NCI-H524 treated with DMSO at 0.1 percent for 48 hours (cell line): Measurements from ENCODE around the gene ANKRD45.
"Not testable (repeated sequence)": the region's sequence is repeated elsewhere in the genome, so short reads cannot be mapped to it uniquely, and the experiment has no call there.

Experiments used
- DNase-seq: peaks from one replicate; lab custom pipeline; 2025; lab: John Stamatoyannopoulos, UW

Gene ANKRD45

DNA sequence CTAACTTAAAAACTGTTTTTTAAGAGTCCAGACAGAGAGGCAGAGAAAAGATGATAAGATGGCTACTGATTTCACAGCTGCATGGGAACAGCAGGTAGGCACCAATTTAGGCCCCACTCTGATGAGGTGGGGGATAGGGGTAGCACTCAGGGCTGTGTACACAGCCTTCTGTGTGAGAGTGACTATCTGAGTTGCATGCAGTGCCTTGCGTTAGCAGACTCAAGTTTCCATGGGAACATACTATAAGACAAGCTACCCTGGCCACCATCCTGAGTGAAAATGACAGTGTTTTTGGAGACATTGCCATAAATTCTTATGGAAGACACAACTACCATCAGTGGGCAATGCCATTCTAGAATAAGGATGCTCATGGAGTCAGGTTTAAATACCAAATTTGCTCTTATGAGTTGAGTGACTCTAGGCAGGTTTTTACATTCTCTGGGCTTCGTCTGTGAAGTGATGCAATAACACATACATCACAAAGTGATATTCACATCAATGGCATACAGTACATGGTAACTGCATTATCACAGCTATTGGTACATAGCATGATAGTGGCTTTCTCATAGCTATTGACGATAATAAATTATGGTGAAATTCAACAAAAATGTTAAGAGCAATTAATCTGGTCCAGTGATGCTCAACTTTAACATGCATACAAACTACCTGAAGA lies 97.3 kb downstream of the ANKRD45 start:
- no peak for DNase-seq

GRCh38 chr1:173570370-173571007 lies 99.2 kb downstream of the ANKRD45 start:
- DNase-seq, result no peak

GRCh38 chr1:173568483-173568882 lies 101.2 kb downstream of the ANKRD45 start:
- DNase-seq, result no peak

DNA sequence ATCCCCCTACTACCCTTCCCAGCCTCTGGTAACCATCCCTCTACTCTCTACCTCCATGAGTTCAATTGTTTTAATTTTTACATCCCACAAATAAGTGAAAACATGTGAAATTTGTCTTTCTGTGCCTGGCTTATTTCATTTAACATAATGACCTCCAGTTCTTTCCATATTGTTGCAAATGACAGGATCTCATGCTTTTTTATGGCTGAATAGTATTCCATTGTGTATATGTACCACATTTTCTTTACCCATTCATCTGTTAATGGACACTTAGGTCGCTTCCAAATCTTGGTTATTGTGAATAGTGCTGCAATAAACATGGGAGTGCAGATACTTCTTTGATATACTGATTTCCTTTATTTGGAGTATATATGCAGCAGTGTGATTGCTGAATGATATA lies 105.8 kb downstream of the ANKRD45 start:
- DNase-seq, result not testable (repeated sequence)

DNA sequence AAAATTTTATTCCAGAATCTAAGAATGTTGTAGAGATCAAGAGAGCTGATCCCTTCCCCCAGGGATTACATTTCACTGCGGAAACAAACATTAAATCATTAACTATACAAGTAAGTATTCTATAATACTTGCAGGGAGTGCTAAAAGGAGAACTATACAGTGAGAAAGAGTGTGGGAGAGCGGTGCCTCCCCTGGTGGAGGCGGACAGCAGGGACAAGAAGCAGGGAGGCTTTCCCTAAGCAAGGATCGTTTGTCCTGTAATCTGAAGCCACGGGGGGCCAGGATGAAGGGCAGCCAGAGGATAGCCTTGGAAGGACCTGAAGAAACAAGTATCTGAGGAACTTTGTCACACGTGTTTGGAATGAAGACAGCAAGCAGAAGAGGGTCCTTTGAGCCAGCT lies 106.8 kb downstream of the ANKRD45 start:
- DNase-seq, result no peak

DNA sequence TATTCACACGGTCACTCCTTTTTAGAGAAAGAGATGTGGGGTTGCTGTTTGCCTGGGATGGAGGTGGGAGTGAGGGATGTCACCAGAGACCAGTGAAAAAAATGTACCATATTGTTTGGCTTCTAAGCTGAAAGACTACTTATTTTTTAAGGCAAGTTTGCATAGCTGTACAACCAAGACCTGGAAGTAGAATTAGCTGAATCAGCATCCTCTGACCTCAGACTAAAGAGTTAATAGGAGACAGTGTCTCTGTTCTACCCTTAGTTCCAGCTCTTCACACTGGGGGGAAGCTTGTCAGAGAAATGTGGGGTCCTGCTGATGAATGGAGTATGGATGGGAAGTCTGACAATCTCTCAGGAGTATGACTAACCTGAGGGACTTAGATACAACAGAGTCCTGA lies 108.4 kb downstream of the ANKRD45 start:
- no peak for DNase-seq

GRCh38 chr1:173560285-173560880 lies 109.3 kb downstream of the ANKRD45 start:
- no peak for DNase-seq
